Kidney (tissue), 14 donors: ENCODE data around the gene EDEM3. TPM values are rescaled to one million over a fixed set of nuclear protein-coding genes. Genes with fewer than 3 reads are reported as not detected.
"Not testable (repeated sequence)": the region's sequence is repeated elsewhere in the genome, so short reads cannot be mapped to it uniquely, and the experiment has no call there.

Experiments used
- DNase-seq, 5 donors: peaks; one replicate each; pipeline ENCODE4 v3.0.0-alpha.2; 2013 to 2020
- FAIRE-seq: peaks from 2 replicates; lab custom pipeline; 2012; peaks lifted over from hg19 to GRCh38; lab: Jason Lieb, UNC
- H3K27ac ChIP-seq, 2 donors: one replicate each; pipeline ENCODE4 v1.7.0; 2013; ENCODE audit warnings: low read depth in 2 of 2, low read length in 2 of 2, inconsistent platforms in 1 of 2
- H3K27me3 ChIP-seq: one replicate; pipeline ENCODE4 v1.7.1; 2013; ENCODE audit warnings: low read length, inconsistent platforms; ENCODE audit not compliant: control insufficient read depth, insufficient read depth
- H3K36me3 ChIP-seq, 3 donors: one replicate each; pipeline versions ENCODE4 v1.7.0 to v1.7.1; 2013; ENCODE audit warnings: low read length in 3 of 3, control low read depth in 1 of 3, inconsistent platforms in 1 of 3; ENCODE audit not compliant: insufficient read depth in 3 of 3, control insufficient read depth in 2 of 3
- H3K4me1 ChIP-seq, 3 donors: one replicate each; pipeline versions ENCODE4 v1.7.0 to v1.7.1; 2013; ENCODE audit warnings: low read length in 3 of 3, inconsistent platforms in 1 of 3, low read depth in 1 of 3; ENCODE audit not compliant: control insufficient read depth in 2 of 3, insufficient read depth in 2 of 3
- H3K4me3 ChIP-seq, 3 donors: one replicate each; pipeline versions ENCODE4 v1.7.0 to v1.8.1; 2013; ENCODE audit warnings: low read length in 3 of 3, control low read depth in 1 of 3, inconsistent platforms in 1 of 3
- H3K9ac ChIP-seq, 3 donors: one replicate each; pipeline versions ENCODE4 v1.7.0 to v1.7.1; 2013; ENCODE audit warnings: low read length in 3 of 3, control low read depth in 1 of 3, inconsistent platforms in 1 of 3
- H3K9me3 ChIP-seq, 3 donors: one replicate each; pipeline versions ENCODE4 v1.7.0 to v1.7.1; 2013; ENCODE audit warnings: low read length in 3 of 3, control low read depth in 1 of 3, inconsistent platforms in 1 of 3; ENCODE audit not compliant: control insufficient read depth in 2 of 3, insufficient read depth in 1 of 3
- intact Hi-C: fragments of 100-400 bp; cut with DNase I; formaldehyde crosslinking; loops from one replicate; pipeline ENCODE4 v1.11.1; 2022
- polyA plus RNA-seq: library from polyadenylated mRNA; stranded (reverse); fragments of 350-450 nt; fragmentation: Illumina TruSeq; extraction: RNeasy Lipid Tissue Mini Kit (QIAGEN cat#74804); gene quantifications from one replicate; pipeline ENCODE4 v1.2.3, GENCODE V29; 2014; ENCODE audit warnings: low read depth, low replicate concordance; ENCODE audit not compliant: insufficient read depth
- total RNA-seq: library from RNA; stranded (reverse); fragmentation: NEBNext Ultra II Directional; extraction: Animal tissue kit (Norgen Biotek cat#: 25700); gene quantifications from one replicate; pipeline ENCODE4 v1.2.1, GENCODE V29; 2021
- TF ChIP-seq, protein P1 (sequence below): IDR thresholded peaks from 3 replicates; pipeline ENCODE4 v1.5.1; 2012; ENCODE audit warnings: mild to moderate bottlenecking, moderate library complexity, borderline replicate concordance; ENCODE audit not compliant: insufficient read depth; ENCODE audit errors: extremely low read depth
- donor health status: control.
- donor health status: control.
- donor health status: control.
- donor health status: control.
- donor health status: control.
- donor health status: DM: yes; HTN: yes; CAD: no.
- donor health status: Normal renal cell carcinoma (clear cell type).

Gene EDEM3
- total and polyA plus RNA-seq, 2 donors from 2014 or later, result 9.1 to 31.7 TPM

GRCh38 chr1:184767591-184767990 is 12.9 kb upstream of the EDEM3 start:
- Histone ChIP-seq H3K36me3 (no peaks in the 10 kb centered on the region), H3K27me3 (no peaks in the 10 kb centered on the region), H3K9ac (no peak overlapping the region), H3K9me3 (no peaks in the 10 kb centered on the region), H3K4me1 (no peaks in the 10 kb centered on the region), H3K4me3 (no peak overlapping the region), H3K27ac (no peak overlapping the region)
- DNase-seq, result no peak
- no peak for FAIRE-seq
- intact Hi-C loops, result no loop called here
- TF ChIP-seq, protein P1, sequence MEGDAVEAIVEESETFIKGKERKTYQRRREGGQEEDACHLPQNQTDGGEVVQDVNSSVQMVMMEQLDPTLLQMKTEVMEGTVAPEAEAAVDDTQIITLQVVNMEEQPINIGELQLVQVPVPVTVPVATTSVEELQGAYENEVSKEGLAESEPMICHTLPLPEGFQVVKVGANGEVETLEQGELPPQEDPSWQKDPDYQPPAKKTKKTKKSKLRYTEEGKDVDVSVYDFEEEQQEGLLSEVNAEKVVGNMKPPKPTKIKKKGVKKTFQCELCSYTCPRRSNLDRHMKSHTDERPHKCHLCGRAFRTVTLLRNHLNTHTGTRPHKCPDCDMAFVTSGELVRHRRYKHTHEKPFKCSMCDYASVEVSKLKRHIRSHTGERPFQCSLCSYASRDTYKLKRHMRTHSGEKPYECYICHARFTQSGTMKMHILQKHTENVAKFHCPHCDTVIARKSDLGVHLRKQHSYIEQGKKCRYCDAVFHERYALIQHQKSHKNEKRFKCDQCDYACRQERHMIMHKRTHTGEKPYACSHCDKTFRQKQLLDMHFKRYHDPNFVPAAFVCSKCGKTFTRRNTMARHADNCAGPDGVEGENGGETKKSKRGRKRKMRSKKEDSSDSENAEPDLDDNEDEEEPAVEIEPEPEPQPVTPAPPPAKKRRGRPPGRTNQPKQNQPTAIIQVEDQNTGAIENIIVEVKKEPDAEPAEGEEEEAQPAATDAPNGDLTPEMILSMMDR, result no peak

- intact Hi-C loops, result no loop called here
- no peak for FAIRE-seq
- no peak overlapping the region for H3K27ac ChIP-seq
- H3K9me3 ChIP-seq, result no peaks in the 10 kb centered on the region
- no peaks in the 10 kb centered on the region for H3K27me3 ChIP-seq
- TF ChIP-seq, protein P1, result no peak
- DNase-seq, result no peak
- no peak overlapping the region for H3K4me3 ChIP-seq
- H3K36me3 ChIP-seq, result no peaks in the 10 kb centered on the region
- H3K4me1 ChIP-seq, result no peaks in the 10 kb centered on the region
- H3K9ac ChIP-seq, result no peak overlapping the region
Measured at GRCh38 chr1:184764483-184764882, 9.8 kb upstream of the EDEM3 start.

DNA sequence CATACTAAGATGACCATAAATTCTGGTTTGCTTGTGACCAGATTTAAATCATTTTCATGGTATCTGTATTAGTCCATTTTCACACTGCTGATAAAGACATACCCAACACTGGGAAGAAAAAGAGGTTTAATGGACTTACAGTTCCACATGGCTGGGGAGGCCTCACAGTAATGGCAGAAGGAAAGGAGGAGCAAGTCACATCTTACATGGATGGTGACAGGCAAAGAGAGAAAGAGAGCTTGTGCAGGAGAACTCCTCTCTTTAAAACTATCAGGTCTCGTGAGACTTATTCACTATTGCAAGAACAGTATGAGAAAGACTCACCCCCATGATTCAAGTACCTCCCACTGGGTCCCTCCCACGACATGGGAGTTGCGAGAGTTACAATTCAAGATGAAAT is 8.9 kb upstream of the EDEM3 start:
- intact Hi-C loops, DNase-seq, FAIRE-seq, H3K9ac ChIP-seq, H3K9me3 ChIP-seq, H3K27ac ChIP-seq, H3K36me3 ChIP-seq, H3K4me1 ChIP-seq, H3K27me3 ChIP-seq, H3K4me3 ChIP-seq: not testable (repeated sequence)

GRCh38 chr1:184761969-184762485 is 7.4 kb upstream of the EDEM3 start:
- H3K4me3 ChIP-seq, result no peak overlapping the region
- FAIRE-seq, result no peak
- no peaks in the 10 kb centered on the region for H3K9me3 ChIP-seq
- DNase-seq, result peak in 1 of 5 donors; percentile 8
- TF ChIP-seq, protein P1, result no peak
- intact Hi-C loops, result no loop called here
- no peaks in the 10 kb centered on the region for H3K4me1 ChIP-seq
- H3K27me3 ChIP-seq, result no peaks in the 10 kb centered on the region
- H3K9ac ChIP-seq, result no peak overlapping the region
- no peaks in the 10 kb centered on the region for H3K36me3 ChIP-seq
- H3K27ac ChIP-seq, result no peak overlapping the region
